ENCODE results near the gene SYT10. TPM values are rescaled to one million over a fixed set of nuclear protein-coding genes. Genes with fewer than 3 reads are reported as not detected.

Gene SYT10
- total RNA-seq, 1 experiment from 2014 or later: 1.7 TPM

DNA sequence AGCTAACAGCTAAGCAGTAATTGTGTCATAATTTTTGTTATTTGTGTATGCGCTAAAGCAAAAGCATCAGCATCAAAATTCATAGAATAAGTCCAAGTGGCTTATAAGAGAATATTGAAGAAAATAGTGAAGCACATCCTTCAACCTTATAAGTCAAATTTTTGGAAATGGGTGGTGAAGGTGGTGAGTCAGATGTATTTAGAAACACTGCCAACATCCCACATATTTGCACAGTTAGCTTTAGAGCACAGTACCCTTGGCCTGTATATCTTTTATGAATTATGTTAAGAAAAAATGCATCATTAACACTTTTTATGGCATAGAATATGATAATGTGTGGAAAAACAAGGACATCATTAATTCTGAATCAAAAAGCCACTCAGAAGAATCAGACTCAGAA lies 8.0 kb downstream of the SYT10 start:
- no peak for ATAC-seq
- H3K9me3 Mint-ChIP-seq: no peaks in the 10 kb centered on the region
- no peak for DNase-seq (ENCODE audit: low spot score)
- H3K27ac Mint-ChIP-seq: no peak overlapping the region
- no peak overlapping the region for H3K4me3 Mint-ChIP-seq
- H3K4me1 Mint-ChIP-seq: no peaks in the 10 kb centered on the region
- ChIA-PET POLR2A (no interaction called here), CTCF (no interaction called here)
- H3K36me3 Mint-ChIP-seq: no peaks in the 10 kb centered on the region
- H3K27me3 Mint-ChIP-seq (ENCODE audit: low read depth): peaks cover under 1% of the 10 kb centered on the region; the same call in 1 of the 2 replicates
- TF ChIP-seq AFF4 (CRISPR knock-in tag; IDR thresholded peaks at IDR 0.05; ENCODE audit: borderline replicate concordance) (no peak), FOXJ3 (CRISPR knock-in tag; IDR thresholded peaks at IDR 0.05; ENCODE audit: borderline replicate concordance) (no peak), ZNF138 (CRISPR knock-in tag; conservative IDR thresholded peaks at IDR 0.05) (no peak), ZBTB21 (CRISPR knock-in tag; IDR thresholded peaks at IDR 0.05; ENCODE audit: borderline replicate concordance) (no peak), CREM (CRISPR knock-in tag; IDR thresholded peaks at IDR 0.05) (no peak), ZNF671 (CRISPR knock-in tag; IDR thresholded peaks at IDR 0.05) (no peak), E2F4 (CRISPR knock-in tag; IDR thresholded peaks at IDR 0.05; ENCODE audit: borderline replicate concordance, low read depth) (no peak), ZNF512 (CRISPR knock-in tag; IDR thresholded peaks at IDR 0.05; ENCODE audit: borderline replicate concordance) (no peak)
- TF ChIP-seq, protein P1, sequence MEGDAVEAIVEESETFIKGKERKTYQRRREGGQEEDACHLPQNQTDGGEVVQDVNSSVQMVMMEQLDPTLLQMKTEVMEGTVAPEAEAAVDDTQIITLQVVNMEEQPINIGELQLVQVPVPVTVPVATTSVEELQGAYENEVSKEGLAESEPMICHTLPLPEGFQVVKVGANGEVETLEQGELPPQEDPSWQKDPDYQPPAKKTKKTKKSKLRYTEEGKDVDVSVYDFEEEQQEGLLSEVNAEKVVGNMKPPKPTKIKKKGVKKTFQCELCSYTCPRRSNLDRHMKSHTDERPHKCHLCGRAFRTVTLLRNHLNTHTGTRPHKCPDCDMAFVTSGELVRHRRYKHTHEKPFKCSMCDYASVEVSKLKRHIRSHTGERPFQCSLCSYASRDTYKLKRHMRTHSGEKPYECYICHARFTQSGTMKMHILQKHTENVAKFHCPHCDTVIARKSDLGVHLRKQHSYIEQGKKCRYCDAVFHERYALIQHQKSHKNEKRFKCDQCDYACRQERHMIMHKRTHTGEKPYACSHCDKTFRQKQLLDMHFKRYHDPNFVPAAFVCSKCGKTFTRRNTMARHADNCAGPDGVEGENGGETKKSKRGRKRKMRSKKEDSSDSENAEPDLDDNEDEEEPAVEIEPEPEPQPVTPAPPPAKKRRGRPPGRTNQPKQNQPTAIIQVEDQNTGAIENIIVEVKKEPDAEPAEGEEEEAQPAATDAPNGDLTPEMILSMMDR (IDR thresholded peaks at IDR 0.05): no peak
- TF ChIP-seq, protein P2, sequence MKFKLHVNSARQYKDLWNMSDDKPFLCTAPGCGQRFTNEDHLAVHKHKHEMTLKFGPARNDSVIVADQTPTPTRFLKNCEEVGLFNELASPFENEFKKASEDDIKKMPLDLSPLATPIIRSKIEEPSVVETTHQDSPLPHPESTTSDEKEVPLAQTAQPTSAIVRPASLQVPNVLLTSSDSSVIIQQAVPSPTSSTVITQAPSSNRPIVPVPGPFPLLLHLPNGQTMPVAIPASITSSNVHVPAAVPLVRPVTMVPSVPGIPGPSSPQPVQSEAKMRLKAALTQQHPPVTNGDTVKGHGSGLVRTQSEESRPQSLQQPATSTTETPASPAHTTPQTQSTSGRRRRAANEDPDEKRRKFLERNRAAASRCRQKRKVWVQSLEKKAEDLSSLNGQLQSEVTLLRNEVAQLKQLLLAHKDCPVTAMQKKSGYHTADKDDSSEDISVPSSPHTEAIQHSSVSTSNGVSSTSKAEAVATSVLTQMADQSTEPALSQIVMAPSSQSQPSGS (CRISPR knock-in tag; IDR thresholded peaks at IDR 0.05; ENCODE audit: borderline replicate concordance, low read depth): no peak

DNA sequence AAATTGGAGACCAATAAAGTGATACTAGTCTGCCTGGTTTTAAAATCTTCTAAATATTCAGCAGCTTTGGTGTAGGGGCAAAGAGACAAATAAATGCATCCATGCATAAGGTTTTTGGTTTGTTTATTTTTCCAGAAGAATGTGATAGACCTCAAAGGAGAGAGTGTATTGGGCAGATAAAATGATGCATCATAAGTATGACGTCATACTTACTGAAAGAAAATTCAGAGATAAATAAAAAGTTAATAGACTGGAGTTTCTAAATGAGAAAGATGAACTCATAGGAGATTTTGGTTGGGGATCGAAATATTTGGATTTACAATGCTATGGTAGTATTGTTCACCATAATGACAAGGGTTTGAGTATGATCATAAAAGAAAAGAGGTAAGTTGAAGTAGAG lies 10.2 kb downstream of the SYT10 start:
- Mint-ChIP-seq H3K4me1 (no peaks in the 10 kb centered on the region), H3K9me3 (no peaks in the 10 kb centered on the region), H3K27me3 (ENCODE audit: low read depth) (no peaks in the 10 kb centered on the region), H3K27ac (no peak overlapping the region), H3K4me3 (no peak overlapping the region), H3K36me3 (no peaks in the 10 kb centered on the region)
- ATAC-seq (no peak), DNase-seq (ENCODE audit: low spot score) (no peak)
- POLR2A ChIA-PET: no interaction called here
- CTCF ChIA-PET: no interaction called here
- TF ChIP-seq ZBTB43 (CRISPR knock-in tag; IDR thresholded peaks at IDR 0.05): no peak
- TF ChIP-seq NR2C2 (CRISPR knock-in tag; IDR thresholded peaks at IDR 0.05): no peak
- TF ChIP-seq ATF6 (CRISPR knock-in tag; IDR thresholded peaks at IDR 0.05): no peak
- no peak for TF ChIP-seq SMAD4 (CRISPR knock-in tag; IDR thresholded peaks at IDR 0.05)
- TF ChIP-seq ZNF263 (CRISPR knock-in tag; IDR thresholded peaks at IDR 0.05; ENCODE audit: low read depth): no peak
- TF ChIP-seq, protein P1 (IDR thresholded peaks at IDR 0.05): no peak
- no peak for TF ChIP-seq JUN (CRISPR knock-in tag; IDR thresholded peaks at IDR 0.05)
- TF ChIP-seq EMX1 (CRISPR knock-in tag; IDR thresholded peaks at IDR 0.05): no peak
- TF ChIP-seq HMGA2 (CRISPR knock-in tag; IDR thresholded peaks at IDR 0.05): no peak
